Activated naive CD4-positive, alpha-beta T cell treated with anti-CD3 and anti-CD28 coated beads, Interleukin-2, amount 10 ng/mL, durations not matched to agents 7 days and 5 days (primary cell): Measurements from ENCODE around the gene TMEM131.
"Not testable (repeated sequence)": the region's sequence is repeated elsewhere in the genome, so short reads cannot be mapped to it uniquely, and the experiment has no call there.

ENCODE experiments used
- CTCF ChIA-PET: fragments of 350-600 bp; sonication (Branson Sonifier 250); formaldehyde crosslinking; loops from one replicate; lab custom pipeline; 2021; ENCODE audit warnings: antibody characterized with exemption; lab: Charles Lee
- DNase-seq: peaks from one replicate; pipeline ENCODE4 v3.0.0-alpha.2; 2020
- H3K27ac Mint-ChIP-seq: one replicate; pipeline ENCODE4 v1.8.0; 2021; ENCODE audit warnings: mild to moderate bottlenecking, moderate library complexity, mixed read lengths
- H3K27me3 Mint-ChIP-seq: one replicate; pipeline ENCODE4 v1.8.0; 2021; ENCODE audit warnings: mild to moderate bottlenecking, mixed read lengths
- H3K36me3 Mint-ChIP-seq: one replicate; pipeline ENCODE4 v1.8.0; 2021; ENCODE audit warnings: mixed read lengths
- H3K4me1 Mint-ChIP-seq: one replicate; pipeline ENCODE4 v1.8.0; 2021; ENCODE audit warnings: mixed read lengths
- H3K4me3 Mint-ChIP-seq: one replicate; pipeline ENCODE4 v1.8.0; 2021; ENCODE audit warnings: mild to moderate bottlenecking, moderate library complexity, mixed read lengths
- H3K9me3 Mint-ChIP-seq: one replicate; pipeline ENCODE4 v1.8.0; 2021; ENCODE audit warnings: mixed read lengths

The TMEM131 gene

GRCh38 chr2:97911206-97911921, 84.4 kb downstream of the TMEM131 start:
- no peak for DNase-seq
- H3K27me3 Mint-ChIP-seq = no peaks in the 10 kb centered on the region
- peaks cover 25% of the 10 kb centered on the region for H3K36me3 Mint-ChIP-seq
- H3K9me3 Mint-ChIP-seq = no peaks in the 10 kb centered on the region
- H3K4me1 Mint-ChIP-seq = peaks cover 3% of the 10 kb centered on the region
- no peak overlapping the region for H3K4me3 Mint-ChIP-seq
- no peak overlapping the region for H3K27ac Mint-ChIP-seq
- CTCF ChIA-PET = no interaction called here

- CTCF ChIA-PET = no interaction called here
- DNase-seq = no peak
- H3K27ac Mint-ChIP-seq = no peak overlapping the region
- peaks cover 28% of the 10 kb centered on the region for H3K36me3 Mint-ChIP-seq
- no peaks in the 10 kb centered on the region for H3K9me3 Mint-ChIP-seq
- no peak overlapping the region for H3K4me3 Mint-ChIP-seq
- H3K27me3 Mint-ChIP-seq = no peaks in the 10 kb centered on the region
- peaks cover 3% of the 10 kb centered on the region for H3K4me1 Mint-ChIP-seq
Observed at GRCh38 chr2:97910403-97911205, 85.1 kb downstream of the TMEM131 start.

GRCh38 chr2:97908208-97908676, 87.5 kb downstream of the TMEM131 start:
- Mint-ChIP-seq H3K4me3 (no peak overlapping the region), H3K27ac (no peak overlapping the region), H3K27me3 (no peaks in the 10 kb centered on the region), H3K4me1 (no peaks in the 10 kb centered on the region), H3K36me3 (peaks cover 29% of the 10 kb centered on the region), H3K9me3 (no peaks in the 10 kb centered on the region)
- no peak for DNase-seq
- CTCF ChIA-PET = no interaction called here

- Mint-ChIP-seq H3K4me3 (no peak overlapping the region), H3K9me3 (no peaks in the 10 kb centered on the region), H3K27ac (no peak overlapping the region), H3K4me1 (no peaks in the 10 kb centered on the region), H3K27me3 (no peaks in the 10 kb centered on the region), H3K36me3 (peaks cover 29% of the 10 kb centered on the region)
- CTCF ChIA-PET = no interaction called here
- DNase-seq = no peak
Observed at GRCh38 chr2:97907369-97908100, 88.2 kb downstream of the TMEM131 start.

GRCh38 chr2:97906307-97906706, 89.4 kb downstream of the TMEM131 start:
- Mint-ChIP-seq H3K9me3 (no peaks in the 10 kb centered on the region), H3K4me3 (no peak overlapping the region), H3K27me3 (no peaks in the 10 kb centered on the region), H3K36me3 (peaks cover 33% of the 10 kb centered on the region), H3K27ac (no peak overlapping the region), H3K4me1 (no peaks in the 10 kb centered on the region)
- no peak for DNase-seq
- CTCF ChIA-PET = no interaction called here

- no peaks in the 10 kb centered on the region for H3K9me3 Mint-ChIP-seq
- H3K4me3 Mint-ChIP-seq = no peak overlapping the region
- H3K36me3 Mint-ChIP-seq = peaks cover 28% of the 10 kb centered on the region
Observed at GRCh38 chr2:97905294-97905693, 90.5 kb downstream of the TMEM131 start.

GRCh38 chr2:97901862-97902261, 93.9 kb downstream of the TMEM131 start:
- no peaks in the 10 kb centered on the region for H3K4me1 Mint-ChIP-seq
- no peaks in the 10 kb centered on the region for H3K27me3 Mint-ChIP-seq
- no peak overlapping the region for H3K4me3 Mint-ChIP-seq
- no peaks in the 10 kb centered on the region for H3K9me3 Mint-ChIP-seq
- DNase-seq = no peak
- H3K36me3 Mint-ChIP-seq = peaks cover 22% of the 10 kb centered on the region
- CTCF ChIA-PET = no interaction called here
- H3K27ac Mint-ChIP-seq = no peak overlapping the region

More at GRCh38 chr2:97905294-97905693, 90.5 kb downstream of the TMEM131 start:
- CTCF ChIA-PET = no interaction called here
- Mint-ChIP-seq H3K27ac (no peak overlapping the region), H3K27me3 (no peaks in the 10 kb centered on the region), H3K4me1 (no peaks in the 10 kb centered on the region)
- DNase-seq = no peak

- peaks cover 21% of the 10 kb centered on the region for H3K36me3 Mint-ChIP-seq
- DNase-seq = no peak
- CTCF ChIA-PET = no interaction called here
- peaks cover 4% of the 10 kb centered on the region for H3K9me3 Mint-ChIP-seq
- H3K4me3 Mint-ChIP-seq = no peak overlapping the region
- no peaks in the 10 kb centered on the region for H3K4me1 Mint-ChIP-seq
- no peak overlapping the region for H3K27ac Mint-ChIP-seq
- no peaks in the 10 kb centered on the region for H3K27me3 Mint-ChIP-seq
Observed at GRCh38 chr2:97900806-97901205, 94.9 kb downstream of the TMEM131 start.

GRCh38 chr2:97893042-97893441, 102.7 kb downstream of the TMEM131 start:
- Mint-ChIP-seq H3K36me3 (peaks cover 22% of the 10 kb centered on the region), H3K9me3 (peaks cover 11% of the 10 kb centered on the region)
- H3K4me3 Mint-ChIP-seq, H3K27ac Mint-ChIP-seq, H3K4me1 Mint-ChIP-seq, CTCF ChIA-PET, H3K27me3 Mint-ChIP-seq, DNase-seq: not testable (repeated sequence)

- Mint-ChIP-seq H3K27ac (no peak overlapping the region), H3K4me1 (no peaks in the 10 kb centered on the region), H3K36me3 (peaks cover 32% of the 10 kb centered on the region), H3K9me3 (peaks cover 14% of the 10 kb centered on the region), H3K27me3 (no peaks in the 10 kb centered on the region), H3K4me3 (no peak overlapping the region)
- CTCF ChIA-PET = no interaction called here
- no peak for DNase-seq
Observed at GRCh38 chr2:97891611-97892010, 104.1 kb downstream of the TMEM131 start.

GRCh38 chr2:97889156-97889555, 106.6 kb downstream of the TMEM131 start:
- Mint-ChIP-seq H3K27ac (no peak overlapping the region), H3K9me3 (peaks cover 25% of the 10 kb centered on the region), H3K4me1 (no peaks in the 10 kb centered on the region), H3K4me3 (no peak overlapping the region), H3K27me3 (no peaks in the 10 kb centered on the region), H3K36me3 (peaks cover 40% of the 10 kb centered on the region)
- no peak for DNase-seq
- CTCF ChIA-PET = no interaction called here

GRCh38 chr2:97885841-97886240, 109.9 kb downstream of the TMEM131 start:
- Mint-ChIP-seq H3K27me3 (no peaks in the 10 kb centered on the region), H3K4me1 (no peaks in the 10 kb centered on the region), H3K27ac (no peak overlapping the region), H3K36me3 (peaks cover 40% of the 10 kb centered on the region), H3K9me3 (peaks cover 23% of the 10 kb centered on the region), H3K4me3 (no peak overlapping the region)
- DNase-seq = no peak
- CTCF ChIA-PET = no interaction called here

GRCh38 chr2:97880334-97880733, 115.4 kb downstream of the TMEM131 start:
- Mint-ChIP-seq H3K4me3 (no peak overlapping the region), H3K27me3 (no peaks in the 10 kb centered on the region), H3K9me3 (peaks cover 26% of the 10 kb centered on the region), H3K27ac (no peak overlapping the region), H3K36me3 (peaks cover 25% of the 10 kb centered on the region), H3K4me1 (no peaks in the 10 kb centered on the region)
- DNase-seq = no peak
- CTCF ChIA-PET = no interaction called here

- H3K36me3 Mint-ChIP-seq = peaks cover 19% of the 10 kb centered on the region
- CTCF ChIA-PET = no interaction called here
- DNase-seq = no peak
- no peaks in the 10 kb centered on the region for H3K4me1 Mint-ChIP-seq
- no peaks in the 10 kb centered on the region for H3K27me3 Mint-ChIP-seq
- H3K9me3 Mint-ChIP-seq = peaks cover 23% of the 10 kb centered on the region
- H3K27ac Mint-ChIP-seq = no peak overlapping the region
- no peak overlapping the region for H3K4me3 Mint-ChIP-seq
Observed at GRCh38 chr2:97878865-97879264, 116.9 kb downstream of the TMEM131 start.
